Esophagus muscularis mucosa (tissue), 4 donors: ENCODE data around the gene FAM171A1. TPM values are rescaled to one million over a fixed set of nuclear protein-coding genes. Genes with fewer than 3 reads are reported as not detected.
"Not testable (repeated sequence)": the region's sequence is repeated elsewhere in the genome, so short reads cannot be mapped to it uniquely, and the experiment has no call there.

Source experiments
- DNase-seq: peaks from one replicate; pipeline ENCODE4 v3.0.0-alpha.2; 2017; ENCODE audit errors: extremely low spot score
- H3K27ac ChIP-seq, 4 donors: fragments of 200-600 bp; sonication (generic); replicated peaks in 1 of 4; 1 replicate in 3 of 4; 2 replicates in 1 of 4; pipeline ENCODE4 v1.5.1; 2016 to 2019; ENCODE audit warnings: mild to moderate bottlenecking in 1 of 4
- H3K27me3 ChIP-seq, 4 donors: fragments of 200-600 bp; sonication (generic); one replicate each; pipeline versions ENCODE4 v1.5.1 to v1.6.0; 2016 to 2019
- H3K36me3 ChIP-seq, 4 donors: fragments of 200-600 bp; sonication (generic); one replicate each; pipeline ENCODE4 v1.5.1; 2016 to 2019
- H3K4me1 ChIP-seq, 4 donors: fragments of 200-600 bp; sonication (generic); one replicate each; pipeline ENCODE4 v1.5.1; 2016 to 2019
- H3K4me3 ChIP-seq, 4 donors: fragments of 200-600 bp; sonication (generic); 1 replicate in 2 of 4; 2 replicates in 2 of 4; pipeline ENCODE4 v1.5.1; 2016 to 2019; ENCODE audit warnings: mild to moderate bottlenecking in 4 of 4, moderate library complexity in 1 of 4
- H3K9me3 ChIP-seq, 4 donors: fragments of 200-600 bp; sonication (generic); 1 replicate in 3 of 4; 2 replicates in 1 of 4; pipeline ENCODE4 v1.5.1; 2016 to 2019
- CTCF ChIP-seq, 3 experiments: fragments of 200-600 bp in 2 of 3; fragments of 450-650 bp in 1 of 3; sonication (generic) in 2 of 3; IDR thresholded peaks; one replicate each; pipeline ENCODE4 v1.5.1; 2017 to 2019; ENCODE audit warnings: antibody characterized with exemption in 3 of 3, mild to moderate bottlenecking in 2 of 3, moderate library complexity in 1 of 3
- EP300 ChIP-seq: sonication (generic); formaldehyde crosslinking; IDR thresholded peaks from one replicate; pipeline ENCODE4 v1.6.1; 2017; ENCODE audit warnings: antibody characterized with exemption
- POLR2A ChIP-seq: fragments of 450-650 bp; IDR thresholded peaks from one replicate; pipeline ENCODE4 v1.6.1; 2017; ENCODE audit warnings: antibody characterized with exemption, moderate library complexity, mild to moderate bottlenecking, low read depth
- POLR2AphosphoS5 ChIP-seq, 2 donors: sonication (generic); formaldehyde crosslinking; IDR thresholded peaks; one replicate each; pipeline ENCODE4 v1.6.1; 2017; ENCODE audit warnings: antibody characterized with exemption in 2 of 2
- WGBS: methylation state at CpG from one replicate; pipeline ENCODE4 v1.1.5; 2018; 5-methylcytosine and 5-hydroxymethylcytosine counted together
- intact Hi-C: fragments of 100-400 bp; cut with DNase I; formaldehyde crosslinking; loops from one replicate; pipeline ENCODE4 v1.15.1; 2023
- total RNA-seq, 4 donors: library from RNA; depleted of rRNA; stranded (reverse); fragments of >200 nt; gene quantifications; one replicate each; pipeline versions ENCODE4 v1.1.0 to v1.2.1, GENCODE V29; 2016

FAM171A1 gene
- total RNA-seq, 4 donors from 2014 or later, result 7.1 to 15.0 (median 12.6) TPM

DNA sequence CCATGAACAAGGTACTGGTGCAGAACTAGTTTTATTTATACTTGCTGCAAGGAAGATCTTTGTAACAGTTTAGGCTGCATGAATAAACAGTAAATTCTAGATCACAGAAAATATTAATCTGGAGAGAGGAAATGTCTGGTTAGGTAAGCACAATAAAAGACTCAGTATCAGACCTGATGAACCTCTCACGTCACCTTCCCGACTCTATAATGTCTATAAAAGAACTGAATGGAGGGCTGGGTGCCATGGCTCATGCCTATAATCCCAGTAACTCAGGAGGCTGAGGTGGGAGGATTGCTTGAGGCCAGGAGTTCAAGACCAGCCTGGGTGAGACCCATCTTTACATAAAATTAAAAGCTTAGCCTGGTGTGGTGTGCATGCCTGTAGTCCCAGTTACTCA, 65.9 kb downstream of the FAM171A1 start:
- H3K36me3 ChIP-seq, result no peaks in the 10 kb centered on the region
- no peak for TF ChIP-seq POLR2A
- no peak for TF ChIP-seq CTCF (IDR thresholded peaks at IDR 0.05)
- TF ChIP-seq EP300, result no peak
- no peak for TF ChIP-seq POLR2AphosphoS5 (IDR thresholded peaks at IDR 0.05)
- no peaks in the 10 kb centered on the region for H3K27me3 ChIP-seq
- H3K4me3 ChIP-seq, result no peak overlapping the region
- no peaks in the 10 kb centered on the region for H3K9me3 ChIP-seq
- H3K4me1 ChIP-seq, result no peaks in the 10 kb centered on the region
- DNase-seq, result no peak
- no peak overlapping the region for H3K27ac ChIP-seq
- 98% methylated on average over 2 of the region's 2 CpGs for WGBS
- intact Hi-C loops, result no loop called here

GRCh38 chr10:15302188-15302956, 68.7 kb downstream of the FAM171A1 start:
- intact Hi-C loops, H3K4me3 ChIP-seq, H3K27me3 ChIP-seq, DNase-seq, H3K27ac ChIP-seq, H3K4me1 ChIP-seq, H3K9me3 ChIP-seq, H3K36me3 ChIP-seq: not testable (repeated sequence)
- WGBS, result 95% methylated on average over 15 of the region's 15 CpGs

GRCh38 chr10:15300697-15301096, 70.4 kb downstream of the FAM171A1 start:
- 99% methylated on average over 4 of the region's 4 CpGs for WGBS
- Histone ChIP-seq H3K9me3 (no peaks in the 10 kb centered on the region), H3K36me3 (no peaks in the 10 kb centered on the region), H3K27ac (no peak overlapping the region), H3K27me3 (no peaks in the 10 kb centered on the region), H3K4me3 (no peak overlapping the region), H3K4me1 (peaks cover 0 to 5% (median 3%) of the 10 kb centered on the region in 4 donors)
- TF ChIP-seq CTCF (IDR thresholded peaks at IDR 0.05), result no peak
- no peak for TF ChIP-seq POLR2A
- no peak for TF ChIP-seq EP300
- no peak for TF ChIP-seq POLR2AphosphoS5 (IDR thresholded peaks at IDR 0.05)
- intact Hi-C loops, result no loop called here
- no peak for DNase-seq

GRCh38 chr10:15300145-15300544, 70.9 kb downstream of the FAM171A1 start:
- Histone ChIP-seq H3K36me3 (no peaks in the 10 kb centered on the region), H3K4me1 (peaks cover 0 to 9% (median 6%) of the 10 kb centered on the region in 4 donors), H3K4me3 (no peak overlapping the region), H3K27me3 (no peaks in the 10 kb centered on the region), H3K9me3 (no peaks in the 10 kb centered on the region), H3K27ac (no peak overlapping the region)
- intact Hi-C loops, result no loop called here
- 93% methylated on average over 2 of the region's 2 CpGs for WGBS
- no peak for DNase-seq
- no peak for TF ChIP-seq CTCF (IDR thresholded peaks at IDR 0.05)
- TF ChIP-seq POLR2AphosphoS5 (IDR thresholded peaks at IDR 0.05), result no peak
- TF ChIP-seq EP300, result no peak

DNA sequence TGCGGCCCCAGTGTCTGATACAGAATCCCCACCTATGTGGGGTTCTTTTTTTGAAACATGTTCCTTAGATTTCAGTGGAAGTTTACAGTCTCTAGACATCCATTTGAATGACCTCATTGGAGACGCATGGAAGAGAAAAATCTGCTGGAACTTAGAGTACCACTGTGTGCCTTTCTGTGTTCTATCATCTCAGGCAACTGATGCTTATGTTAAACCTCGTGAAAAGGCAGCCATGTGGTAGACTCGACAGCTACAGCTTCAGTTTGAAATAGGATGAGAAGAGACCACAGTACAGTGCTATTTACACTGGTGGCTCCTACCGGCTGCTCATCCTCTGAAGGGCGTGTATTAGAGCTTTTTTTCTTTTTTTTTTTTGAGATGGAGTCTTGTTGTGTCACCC, 74.4 kb downstream of the FAM171A1 start:
- H3K27ac ChIP-seq, result no peak overlapping the region
- no peaks in the 10 kb centered on the region for H3K27me3 ChIP-seq
- TF ChIP-seq POLR2A, result no peak
- no peak for TF ChIP-seq CTCF (IDR thresholded peaks at IDR 0.05)
- no peak for TF ChIP-seq EP300
- TF ChIP-seq POLR2AphosphoS5 (IDR thresholded peaks at IDR 0.05), result no peak
- intact Hi-C loops, result no loop called here
- no peaks in the 10 kb centered on the region for H3K9me3 ChIP-seq
- no peaks in the 10 kb centered on the region for H3K36me3 ChIP-seq
- WGBS, result 81% methylated on average over 6 of the region's 6 CpGs
- H3K4me1 ChIP-seq, result peaks cover 0 to 14% (median 9%) of the 10 kb centered on the region in 4 donors
- H3K4me3 ChIP-seq, result no peak overlapping the region
- DNase-seq, result no peak
